ENCODE data around the gene GNB3.

The GNB3 gene

GRCh38 chr12:6818645-6819044 lies 22.1 kb upstream of the GNB3 start:
- no peaks in the 10 kb centered on the region for H3K9me3 ChIP-seq (ENCODE audit: control insufficient read depth, insufficient read depth, low read length)
- H3K4me1 ChIP-seq (ENCODE audit: insufficient read depth, low read length): peaks cover 25% of the 10 kb centered on the region
- 0 out of 2 replicates have a peak overlapping the region, but pooled peaks have one; percentile 3 for H3K9ac ChIP-seq (ENCODE audit: low read depth, low read length)
- no peaks in the 10 kb centered on the region for H3K36me3 ChIP-seq (ENCODE audit: insufficient read depth, low read length)

- H3K9me3 ChIP-seq (ENCODE audit: control insufficient read depth, insufficient read depth, low read length): no peaks in the 10 kb centered on the region
- H3K36me3 ChIP-seq (ENCODE audit: insufficient read depth, low read length): no peaks in the 10 kb centered on the region
- no peak overlapping the region for H3K9ac ChIP-seq (ENCODE audit: low read depth, low read length)
- peaks cover 25% of the 10 kb centered on the region for H3K4me1 ChIP-seq (ENCODE audit: insufficient read depth, low read length)
Measured at GRCh38 chr12:6819106-6820030, 21.4 kb upstream of the GNB3 start.

GRCh38 chr12:6820166-6820565 lies 20.6 kb upstream of the GNB3 start:
- Histone ChIP-seq H3K9ac (ENCODE audit: low read depth, low read length) (no peak overlapping the region), H3K9me3 (ENCODE audit: control insufficient read depth, insufficient read depth, low read length) (no peaks in the 10 kb centered on the region), H3K4me1 (ENCODE audit: insufficient read depth, low read length) (peaks cover 28% of the 10 kb centered on the region), H3K36me3 (ENCODE audit: insufficient read depth, low read length) (no peaks in the 10 kb centered on the region)

GRCh38 chr12:6821591-6822425 lies 18.9 kb upstream of the GNB3 start, which contains the start of gene GPR162:
Gene GPR162, plus strand, starts transcription at chr12:6821821. Its CDS starts 2,078 bp downstream, at chr12:6823899.
- Histone ChIP-seq H3K9ac (ENCODE audit: low read depth, low read length) (peak within 1 kb of the TSS; percentile 64), H3K9me3 (ENCODE audit: control insufficient read depth, insufficient read depth, low read length) (no peaks in the 10 kb centered on the region), H3K36me3 (ENCODE audit: insufficient read depth, low read length) (no peaks in the 10 kb centered on the region), H3K4me1 (ENCODE audit: insufficient read depth, low read length) (peaks cover 29% of the 10 kb centered on the region)

- peaks cover 34% of the 10 kb centered on the region for H3K4me1 ChIP-seq (ENCODE audit: insufficient read depth, low read length)
- H3K36me3 ChIP-seq (ENCODE audit: insufficient read depth, low read length): no peaks in the 10 kb centered on the region
- H3K9me3 ChIP-seq (ENCODE audit: control insufficient read depth, insufficient read depth, low read length): no peaks in the 10 kb centered on the region
- peak overlapping the region; percentile 64; the same call in 1 of the 2 replicates for H3K9ac ChIP-seq (ENCODE audit: low read depth, low read length)
Measured at GRCh38 chr12:6822426-6823135, 18.1 kb upstream of the GNB3 start.

- Histone ChIP-seq H3K9ac (ENCODE audit: low read depth, low read length) (no peak overlapping the region), H3K9me3 (ENCODE audit: control insufficient read depth, insufficient read depth, low read length) (no peaks in the 10 kb centered on the region), H3K4me1 (ENCODE audit: insufficient read depth, low read length) (peaks cover 27% of the 10 kb centered on the region), H3K36me3 (ENCODE audit: insufficient read depth, low read length) (no peaks in the 10 kb centered on the region)
Measured at GRCh38 chr12:6823182-6824084, 17.3 kb upstream of the GNB3 start.

- Histone ChIP-seq H3K9me3 (ENCODE audit: control insufficient read depth, insufficient read depth, low read length) (no peaks in the 10 kb centered on the region), H3K9ac (ENCODE audit: low read depth, low read length) (no peak overlapping the region), H3K4me1 (ENCODE audit: insufficient read depth, low read length) (peaks cover 26% of the 10 kb centered on the region), H3K36me3 (ENCODE audit: insufficient read depth, low read length) (no peaks in the 10 kb centered on the region)
Measured at GRCh38 chr12:6824085-6824775, 16.5 kb upstream of the GNB3 start.

- no peaks in the 10 kb centered on the region for H3K9me3 ChIP-seq (ENCODE audit: control insufficient read depth, insufficient read depth, low read length)
- no peaks in the 10 kb centered on the region for H3K36me3 ChIP-seq (ENCODE audit: insufficient read depth, low read length)
- peaks cover 19% of the 10 kb centered on the region for H3K4me1 ChIP-seq (ENCODE audit: insufficient read depth, low read length)
- H3K9ac ChIP-seq (ENCODE audit: low read depth, low read length): peak overlapping the region; percentile 37
Measured at GRCh38 chr12:6824901-6825381, 15.8 kb upstream of the GNB3 start.

GRCh38 chr12:6825398-6826124 lies 15.2 kb upstream of the GNB3 start:
- H3K36me3 ChIP-seq (ENCODE audit: insufficient read depth, low read length): no peaks in the 10 kb centered on the region
- no peaks in the 10 kb centered on the region for H3K9me3 ChIP-seq (ENCODE audit: control insufficient read depth, insufficient read depth, low read length)
- peak overlapping the region; percentile 37 for H3K9ac ChIP-seq (ENCODE audit: low read depth, low read length)
- H3K4me1 ChIP-seq (ENCODE audit: insufficient read depth, low read length): peaks cover 13% of the 10 kb centered on the region

- H3K9ac ChIP-seq (ENCODE audit: low read depth, low read length): no peak overlapping the region
- H3K36me3 ChIP-seq (ENCODE audit: insufficient read depth, low read length): no peaks in the 10 kb centered on the region
- no peaks in the 10 kb centered on the region for H3K9me3 ChIP-seq (ENCODE audit: control insufficient read depth, insufficient read depth, low read length)
- peaks cover 9% of the 10 kb centered on the region for H3K4me1 ChIP-seq (ENCODE audit: insufficient read depth, low read length)
Measured at GRCh38 chr12:6826125-6826733, 14.5 kb upstream of the GNB3 start.

- Histone ChIP-seq H3K4me1 (ENCODE audit: insufficient read depth, low read length) (peaks cover 9% of the 10 kb centered on the region), H3K9me3 (ENCODE audit: control insufficient read depth, insufficient read depth, low read length) (no peaks in the 10 kb centered on the region), H3K36me3 (ENCODE audit: insufficient read depth, low read length) (0 out of 2 replicates have a peak, but pooled peaks cover 3% of the 10 kb centered on the region), H3K9ac (ENCODE audit: low read depth, low read length) (peak overlapping the region; percentile 26)
Measured at GRCh38 chr12:6826734-6827436, 13.8 kb upstream of the GNB3 start.

Measured in ES-I3 (cell line).